ENCODE results near the gene FBXW12.

- no peak for TF ChIP-seq POLR2AphosphoS5 (IDR thresholded peaks at IDR 0.05)
- TF ChIP-seq EP300 (IDR thresholded peaks at IDR 0.05; ENCODE audit: low read depth) = no peak
- no peak for TF ChIP-seq CTCF (IDR thresholded peaks at IDR 0.05)
Observed at GRCh38 chr3:48423241-48423882, 51.3 kb downstream of the FBXW12 start.

Data from transverse colon (tissue), 4 donors.